ENCODE measurements around the gene AEBP1. TPM values are rescaled to one million over a fixed set of nuclear protein-coding genes. Genes with fewer than 3 reads are reported as not detected.
A peak's percentile ranks its signal among the peaks of the same experiment; 100 is the strongest.

AEBP1 gene
- total RNA-seq, 4 donors from 2014 or later: 20.1 to 127 (median 58.0) TPM

- Histone ChIP-seq H3K27ac (peak within 1 kb of the TSS in 1 of 4 donors; percentile 19), H3K36me3 (peaks cover 0 to 18% (median 0%) of the 10 kb centered on the region in 3 donors), H3K4me3 (no peak within 1 kb of the TSS), H3K27me3 (no peaks in the 10 kb centered on the region), H3K9me3 (no peaks in the 10 kb centered on the region), H3K4me1 (peaks cover 0 to 25% (median 18%) of the 10 kb centered on the region in 4 donors)
- peak in 2 of 3 donors; percentile 52 for DNase-seq
- TF ChIP-seq POLR2A (IDR thresholded peaks at IDR 0.05) (no peak), CTCF (IDR thresholded peaks at IDR 0.05) (no peak)
Observed at GRCh38 chr7:44065431-44066110, 38.6 kb upstream of the AEBP1 start, which contains the start of gene PGAM2. Gene PGAM2, minus strand, starts transcription at chr7:44065567. Its CDS starts 38 bp downstream, at chr7:44065529.

- H3K36me3 ChIP-seq: peaks cover 0 to 13% (median 0%) of the 10 kb centered on the region in 3 donors
- no peaks in the 10 kb centered on the region for H3K9me3 ChIP-seq
- H3K4me1 ChIP-seq: peaks cover 0 to 25% (median 18%) of the 10 kb centered on the region in 4 donors
- peak in 1 of 3 donors; percentile 46 for DNase-seq
- H3K4me3 ChIP-seq: no peak overlapping the region
- TF ChIP-seq CTCF (IDR thresholded peaks at IDR 0.05): no peak
- TF ChIP-seq POLR2A (IDR thresholded peaks at IDR 0.05): no peak
- no peaks in the 10 kb centered on the region for H3K27me3 ChIP-seq
- no peak overlapping the region for H3K27ac ChIP-seq
Observed at GRCh38 chr7:44066111-44066460, 38.1 kb upstream of the AEBP1 start.

- Histone ChIP-seq H3K27me3 (no peaks in the 10 kb centered on the region), H3K27ac (no peak overlapping the region), H3K4me1 (peaks cover 0 to 27% (median 18%) of the 10 kb centered on the region in 4 donors), H3K4me3 (no peak overlapping the region), H3K36me3 (peaks cover 0 to 8% (median 0%) of the 10 kb centered on the region in 3 donors), H3K9me3 (no peaks in the 10 kb centered on the region)
- TF ChIP-seq POLR2A (IDR thresholded peaks at IDR 0.05) (no peak), CTCF (IDR thresholded peaks at IDR 0.05) (no peak)
- DNase-seq: peak in 2 of 3 donors; percentile 47 to 50
Observed at GRCh38 chr7:44066494-44067063, 37.6 kb upstream of the AEBP1 start.

- no peaks in the 10 kb centered on the region for H3K27me3 ChIP-seq
- peak in 2 of 3 donors; percentile 47 to 48 for DNase-seq
- no peak for TF ChIP-seq CTCF (IDR thresholded peaks at IDR 0.05)
- peak in 1 of 2 donors; percentile 9 for TF ChIP-seq POLR2A (IDR thresholded peaks at IDR 0.05)
- peaks cover 0 to under 1% (median 0%) of the 10 kb centered on the region in 3 donors for H3K36me3 ChIP-seq
- H3K9me3 ChIP-seq: no peaks in the 10 kb centered on the region
- H3K4me3 ChIP-seq: no peak overlapping the region
- H3K27ac ChIP-seq: no peak overlapping the region
- H3K4me1 ChIP-seq: peaks cover 0 to 35% (median 18%) of the 10 kb centered on the region in 4 donors
Observed at GRCh38 chr7:44067064-44067951, 36.8 kb upstream of the AEBP1 start.

- Histone ChIP-seq H3K4me1 (peaks cover 3 to 42% (median 19%) of the 10 kb centered on the region in 4 donors), H3K27me3 (no peaks in the 10 kb centered on the region), H3K27ac (no peak overlapping the region), H3K4me3 (no peak overlapping the region), H3K9me3 (no peaks in the 10 kb centered on the region), H3K36me3 (peaks cover 0 to 6% (median 0%) of the 10 kb centered on the region in 3 donors)
- DNase-seq: peak in 1 of 3 donors; percentile 45
- TF ChIP-seq POLR2A (IDR thresholded peaks at IDR 0.05) (no peak), CTCF (IDR thresholded peaks at IDR 0.05) (no peak)
Observed at GRCh38 chr7:44068054-44068453, 36.1 kb upstream of the AEBP1 start.
